Cardiac atrium fibroblast (primary cell): ENCODE measurements around the gene INHBB. TPM values are rescaled to one million over a fixed set of nuclear protein-coding genes. Genes with fewer than 3 reads are reported as not detected.

Source experiments
- total RNA-seq: library from RNA; depleted of rRNA; stranded (reverse); fragments of >200 nt; gene quantifications from 2 replicates; pipeline ENCODE4 v1.2.3, GENCODE V29; 2015

INHBB gene
- 4.0 and 7.6 TPM in 2 replicates for total RNA-seq

GRCh38 chr2:120346026-120346666, at the start of gene INHBB:
TSS of gene INHBB (plus strand) at chr2:120346136. CDS start at chr2:120346189, 53 bp downstream.

Other genes with a start within 250 kb of the INHBB start
- 23.3 and 26.7 TPM in 2 replicates for gene TMEM185B, start 122.7 kb upstream of the INHBB start, total RNA-seq
- 41.6 and 50.0 TPM in 2 replicates for gene RALB, start 93.3 kb upstream of the INHBB start, total RNA-seq